HepG2 (cell line): Measurements from ENCODE around the gene CYP20A1. TPM values are rescaled to one million over a fixed set of nuclear protein-coding genes. Genes with fewer than 3 reads are reported as not detected.
A peak's percentile ranks its signal among the peaks of the same experiment; 100 is the strongest.

Experiments
- ATF7-NPFF ChIP-seq: sonication (generic); formaldehyde crosslinking; IDR thresholded peaks from 2 replicates; pipeline ENCODE4 v1.8.1; 2023; ENCODE audit warnings: mild to moderate bottlenecking, low read depth, missing genetic modification reagents, moderate library complexity
- DNMT3B ChIP-seq: conservative IDR thresholded peaks from 2 replicates; pipeline ENCODE4 v1.6.1; 2016; ENCODE audit warnings: missing biosample characterization, control low read depth
- GLI4 ChIP-seq: sonication (generic); formaldehyde crosslinking; IDR thresholded peaks from 2 replicates; pipeline ENCODE4 v1.5.1; 2020; ENCODE audit warnings: missing genetic modification reagents, mild to moderate bottlenecking, moderate library complexity, borderline replicate concordance
- HBP1 ChIP-seq: IDR thresholded peaks from 2 replicates; pipeline ENCODE4 v1.6.1; 2016; ENCODE audit warnings: low read depth, control low read depth
- HNRNPL ChIP-seq: fragments of 200-400 bp; formaldehyde crosslinking; IDR thresholded peaks from 2 replicates; pipeline ENCODE4 v1.6.1; 2017; ENCODE audit warnings: mild to moderate bottlenecking, low read depth, low read length
- KDM6A ChIP-seq: IDR thresholded peaks from 2 replicates; pipeline ENCODE4 v1.6.1; 2016; ENCODE audit warnings: low read depth
- LCORL ChIP-seq, 2 experiments: fragments of 450-650 bp in 1 of 2; sonication (generic) in 1 of 2; formaldehyde crosslinking in 1 of 2; IDR thresholded peaks; 2 replicates each; pipeline versions ENCODE4 v1.5.0 to v1.6.1; 2017 to 2020; ENCODE audit warnings: antibody characterized with exemption in 1 of 2, missing genetic modification reagents in 1 of 2
- MTF2 ChIP-seq: sonication (generic); formaldehyde crosslinking; IDR thresholded peaks from 2 replicates; pipeline ENCODE4 v1.5.0; 2020; ENCODE audit warnings: missing genetic modification reagents, borderline replicate concordance
- PATZ1 ChIP-seq: sonication (generic); formaldehyde crosslinking; IDR thresholded peaks from 2 replicates; pipeline ENCODE4 v1.4.0; 2020; ENCODE audit warnings: missing genetic modification reagents
- PHF5A ChIP-seq: IDR thresholded peaks from one replicate; pipeline ENCODE4 v1.6.1; 2018; ENCODE audit warnings: low read depth, missing genetic modification reagents; ENCODE audit not compliant: unreplicated experiment
- RERE ChIP-seq: IDR thresholded peaks from 2 replicates; pipeline ENCODE4 v1.6.1; 2016; ENCODE audit warnings: low read depth, missing genetic modification reagents, missing compliant biosample characterization
- SRY ChIP-seq: sonication (generic); formaldehyde crosslinking; IDR thresholded peaks from 2 replicates; pipeline ENCODE4 v1.8.0; 2022; ENCODE audit warnings: mild to moderate bottlenecking, missing genetic modification reagents
- ZFP36L1 ChIP-seq: sonication (generic); formaldehyde crosslinking; IDR thresholded peaks from 2 replicates; pipeline ENCODE4 v1.8.0; 2022; ENCODE audit warnings: mild to moderate bottlenecking, missing genetic modification reagents, moderate library complexity
- ZMAT3 ChIP-seq: sonication (generic); formaldehyde crosslinking; conservative IDR thresholded peaks from 2 replicates; pipeline ENCODE4 v1.7.0; 2021; ENCODE audit warnings: missing genetic modification reagents
- ZMYM4 ChIP-seq: sonication (generic); formaldehyde crosslinking; IDR thresholded peaks from 2 replicates; pipeline ENCODE4 v1.8.1; 2023; ENCODE audit warnings: mild to moderate bottlenecking, missing genetic modification reagents
- ZNF224 ChIP-seq: sonication (generic); formaldehyde crosslinking; IDR thresholded peaks from 2 replicates; pipeline ENCODE4 v1.5.0; 2020; ENCODE audit warnings: mild to moderate bottlenecking, missing genetic modification reagents
- ZNF616 ChIP-seq: sonication (generic); formaldehyde crosslinking; IDR thresholded peaks from 2 replicates; pipeline ENCODE4 v1.5.0; 2020; ENCODE audit warnings: low read depth, mild to moderate bottlenecking, missing genetic modification reagents
- ZNF644 ChIP-seq: IDR thresholded peaks from 2 replicates; pipeline ENCODE4 v1.6.1; 2016; ENCODE audit warnings: low read depth
- ZNF709 ChIP-seq: sonication (generic); formaldehyde crosslinking; IDR thresholded peaks from 2 replicates; pipeline ENCODE4 v1.5.0; 2020; ENCODE audit warnings: mild to moderate bottlenecking, missing genetic modification reagents
- ZSCAN25 ChIP-seq: sonication (generic); formaldehyde crosslinking; IDR thresholded peaks from 2 replicates; pipeline ENCODE4 v1.8.0; 2022; ENCODE audit warnings: mild to moderate bottlenecking, missing genetic modification reagents
- polyA plus RNA-seq, 8 experiments: library from polyadenylated mRNA; depleted of rRNA in 3 of 8; stranded (reverse) in 7 of 8; unstranded in 1 of 8; fragments of >200 nt; fragmentation: Illumina TruSeq in 4 of 8; extraction: Trizol in 4 of 8; gene quantifications; 2 replicates each; pipeline versions ENCODE4 v1.2.1 to v1.2.3, GENCODE V29; 2011 to 2016; ENCODE audit warnings: low read depth in 4 of 8, missing spikeins in 1 of 8, mixed read lengths in 1 of 8; ENCODE audit not compliant: insufficient read depth in 1 of 8
- total RNA-seq, 5 experiments: library from RNA; depleted of rRNA; stranded (reverse); fragments of >200 nt; fragmentation: Illumina TruSeq; extraction: Trizol; gene quantifications; 2 replicates each; pipeline ENCODE4 v1.2.3, GENCODE V29; 2016; ENCODE audit warnings: low read depth in 1 of 5

CYP20A1 gene
- total and polyA plus RNA-seq, 2 of the 13 experiments (the other 11 are each of a cell fraction or from before 2014, with no cell fraction given), result 9.6 to 35.3 TPM

- TF ChIP-seq RERE (CRISPR knock-in tag), result no peak
- TF ChIP-seq ZMAT3 (CRISPR knock-in tag), result peak; percentile 98
- no peak for TF ChIP-seq GLI4 (CRISPR knock-in tag)
- no peak for TF ChIP-seq LCORL (IDR thresholded peaks at IDR 0.05)
- TF ChIP-seq LCORL (CRISPR knock-in tag; IDR thresholded peaks at IDR 0.05), result peak; percentile 92
- peak; percentile 70; the same call in 1 of the 2 replicates for TF ChIP-seq ZFP36L1
- 0 out of 2 replicates have a peak, but pooled peaks have one; percentile 14 for TF ChIP-seq DNMT3B (CRISPR knock-in tag)
- peak; percentile 80; the same call in 1 of the 2 replicates for TF ChIP-seq ZSCAN25 (CRISPR knock-in tag)
- no peak for TF ChIP-seq PHF5A (CRISPR knock-in tag)
- TF ChIP-seq ZMYM4 (CRISPR knock-in tag), result peak; percentile 84
- TF ChIP-seq ATF7-NPFF (CRISPR knock-in tag), result no peak; the same call in 1 of the 2 replicates
- TF ChIP-seq HBP1 (CRISPR knock-in tag), result peak; percentile 54; the same call in 1 of the 2 replicates
- peak; percentile 34; the same call in 1 of the 2 replicates for TF ChIP-seq MTF2
- TF ChIP-seq KDM6A, result peak; percentile 21; the same call in 1 of the 2 replicates
- 0 out of 2 replicates have a peak, but pooled peaks have one; percentile 70 for TF ChIP-seq SRY (CRISPR knock-in tag)
- TF ChIP-seq PATZ1 (CRISPR knock-in tag), result peak; percentile 95
- peak; percentile 85; the same call in 1 of the 2 replicates for TF ChIP-seq ZNF709
- TF ChIP-seq ZNF224 (CRISPR knock-in tag), result no peak
- TF ChIP-seq HNRNPL, result 0 out of 2 replicates have a peak, but pooled peaks have one; percentile 30
- no peak for TF ChIP-seq ZNF616 (CRISPR knock-in tag)
- TF ChIP-seq ZNF644, result no peak
Observed at GRCh38 chr2:203327901-203328759, 89.3 kb downstream of the CYP20A1 start, which contains the start of gene ABI2 (continued).
